ENCODE results near the gene PTBP3.
"Not testable (repeated sequence)": the region's sequence is repeated elsewhere in the genome, so short reads cannot be mapped to it uniquely, and the experiment has no call there.

PTBP3 gene

GRCh38 chr9:112322701-112323377 lies 10.6 kb downstream of the PTBP3 start:
- no peak for DNase-seq

DNA sequence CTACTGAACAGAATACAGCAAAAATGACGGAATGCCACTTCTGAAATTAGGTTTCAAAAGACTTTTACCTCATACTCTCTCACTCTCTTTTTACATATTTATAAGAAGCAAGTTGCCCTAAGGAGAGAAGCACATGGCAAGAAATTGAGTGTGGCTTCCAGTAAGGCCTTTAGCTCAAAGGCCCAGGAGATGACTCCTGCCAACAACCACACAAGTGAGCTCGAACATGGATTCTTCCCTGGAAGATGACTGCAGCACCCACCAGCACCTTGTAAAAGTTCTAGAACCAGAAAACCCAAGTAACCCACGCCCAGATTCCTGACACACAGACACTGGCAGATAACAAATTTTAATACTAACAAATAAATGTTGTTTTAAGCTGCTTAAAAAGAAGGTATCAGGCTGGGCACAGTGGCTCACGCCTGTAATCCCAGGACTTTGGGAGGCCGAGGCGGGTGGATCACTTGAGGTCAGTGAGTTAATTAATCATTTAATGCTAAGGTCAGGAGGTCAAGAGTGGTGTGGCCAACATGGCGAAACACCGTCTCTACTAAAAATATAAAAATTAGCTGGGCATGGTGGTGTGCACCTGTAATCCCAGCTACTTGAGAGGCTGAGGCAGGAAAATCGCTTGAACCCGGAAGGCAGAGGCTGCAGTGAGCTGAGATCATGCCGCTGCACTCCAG lies 17.0 kb downstream of the PTBP3 start:
- no peak for DNase-seq

DNA sequence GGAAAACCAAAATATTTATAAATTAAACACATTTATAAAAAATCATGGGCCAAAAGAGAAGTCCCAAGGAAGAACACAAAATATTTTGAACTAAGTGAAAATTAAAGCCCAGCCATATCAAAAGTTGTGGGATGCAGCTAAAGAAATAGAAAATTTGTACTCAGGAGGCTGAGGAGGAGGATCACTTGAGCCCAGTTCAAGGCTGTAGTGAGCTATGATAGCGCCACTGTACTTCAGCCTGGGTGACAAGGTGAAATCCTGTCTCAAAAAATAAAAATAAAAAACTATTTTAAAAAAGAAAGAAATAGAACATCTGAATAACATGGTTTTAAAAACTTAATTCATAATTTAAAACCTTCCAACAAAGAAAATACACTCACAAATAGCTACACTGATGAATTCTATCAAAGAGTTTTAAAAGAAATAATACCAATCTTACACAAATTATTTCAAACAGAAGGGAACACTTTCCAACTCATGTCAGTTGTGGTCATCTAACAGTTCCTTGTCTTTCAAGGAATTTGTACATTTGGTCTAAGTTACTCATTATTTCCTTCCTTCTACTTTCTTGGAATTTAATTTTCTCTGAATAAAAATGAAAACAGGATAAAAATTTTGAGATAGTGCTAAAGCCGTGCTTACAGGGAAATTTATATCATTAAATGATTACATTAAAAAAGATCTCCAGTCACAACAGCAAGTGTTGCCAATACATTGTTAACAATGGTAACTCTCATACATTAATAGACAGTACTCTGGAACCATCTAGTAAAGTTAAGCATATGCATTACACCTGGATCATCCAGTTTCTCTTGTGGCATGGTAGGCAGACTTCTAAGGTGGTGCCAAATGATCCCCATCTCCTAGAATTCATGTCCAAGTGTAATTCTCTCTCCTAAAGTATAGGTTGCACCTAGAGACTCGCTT lies 17.8 kb downstream of the PTBP3 start:
- DNase-seq = no peak

GRCh38 chr9:112312139-112312538 lies 21.3 kb downstream of the PTBP3 start:
- DNase-seq = no peak

DNA sequence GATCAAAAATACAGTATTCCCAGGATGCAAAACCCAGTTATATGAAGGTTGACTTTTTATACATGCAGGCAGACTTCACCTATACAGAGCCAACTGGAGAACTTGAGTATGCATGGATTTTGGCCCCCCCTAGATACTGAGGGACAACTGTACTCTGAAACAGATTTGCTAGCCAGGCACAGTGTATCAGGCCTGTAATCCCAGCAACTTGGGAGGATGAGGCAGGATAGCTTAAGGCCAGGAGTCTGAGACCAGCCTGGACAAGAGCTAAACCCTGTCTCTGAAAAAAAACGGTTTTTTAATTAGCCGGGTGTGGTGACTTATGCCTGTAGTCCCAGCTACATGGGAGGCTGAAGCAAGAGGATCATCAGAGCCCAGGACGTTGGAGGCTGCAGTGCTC lies 21.9 kb downstream of the PTBP3 start:
- no peak for DNase-seq

DNA sequence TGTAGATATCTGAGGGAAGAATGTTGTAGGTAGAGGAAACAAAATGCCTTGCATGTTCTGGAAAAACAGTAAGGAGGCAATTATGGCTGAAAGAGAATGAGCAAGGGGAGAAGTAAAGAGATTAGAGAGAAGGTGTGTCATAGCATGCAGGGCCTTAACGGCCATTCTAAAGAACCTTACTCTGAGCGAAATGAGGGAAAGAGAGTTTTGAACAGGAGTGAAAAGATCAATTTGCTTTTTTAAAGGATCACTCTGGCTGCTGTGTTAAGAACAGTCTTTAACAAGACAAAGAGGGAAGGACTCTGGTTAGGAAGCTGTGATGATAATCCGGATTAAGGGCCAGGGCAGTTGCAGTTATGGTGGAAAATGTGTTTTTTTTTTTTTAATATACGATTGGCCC lies 22.6 kb downstream of the PTBP3 start:
- no peak for DNase-seq

GRCh38 chr9:112308588-112308987 lies 24.8 kb downstream of the PTBP3 start:
- no peak for DNase-seq

DNA sequence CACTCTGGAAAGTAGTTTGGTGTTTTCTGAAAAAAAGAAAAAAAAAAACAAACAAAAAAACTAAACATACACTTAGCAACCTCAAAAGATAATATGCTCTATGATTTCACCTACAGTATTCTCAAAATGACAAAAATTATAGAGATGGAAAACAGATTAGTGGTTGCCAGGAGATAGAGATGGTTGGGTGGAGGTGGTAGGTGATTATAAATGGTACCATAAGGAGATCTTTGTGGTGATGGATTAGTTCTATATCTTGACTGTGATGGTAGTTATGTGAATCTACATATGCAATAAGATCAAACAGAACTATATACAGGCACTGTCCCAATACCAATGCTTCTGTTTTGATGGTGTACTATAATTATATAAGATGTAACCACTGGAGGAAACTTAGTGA lies 32.0 kb downstream of the PTBP3 start:
- DNase-seq = no peak

GRCh38 chr9:112299514-112299913 lies 33.9 kb downstream of the PTBP3 start:
- DNase-seq = no peak

- DNase-seq = no peak
These were observed 36.5 kb downstream of the PTBP3 start for GRCh38 chr9:112296929-112297328.

GRCh38 chr9:112295174-112295573 lies 38.2 kb downstream of the PTBP3 start:
- no peak for DNase-seq

GRCh38 chr9:112288029-112288428 lies 45.4 kb downstream of the PTBP3 start:
- no peak for DNase-seq

DNA sequence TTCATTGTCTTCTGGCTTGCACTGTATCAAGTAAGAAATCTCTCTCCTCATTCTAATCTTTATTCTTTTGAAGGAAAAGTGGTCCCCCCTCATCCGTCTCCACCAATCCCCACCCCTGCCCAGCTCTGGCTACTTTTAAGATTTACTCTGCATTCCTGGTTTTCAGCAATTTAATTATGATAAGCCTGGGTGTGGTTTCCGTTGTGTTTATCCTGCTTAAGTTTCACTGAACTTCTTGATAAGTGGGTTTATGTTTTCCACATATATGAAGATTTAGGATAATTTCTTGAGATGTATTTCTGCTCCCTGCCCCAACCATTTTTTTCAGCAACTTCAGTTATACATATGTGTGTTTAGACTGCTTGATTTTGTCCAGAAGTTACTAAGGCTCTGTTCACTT lies 46.5 kb downstream of the PTBP3 start:
- DNase-seq = no peak

GRCh38 chr9:112285056-112285455 lies 48.4 kb downstream of the PTBP3 start:
- DNase-seq = no peak

- no peak for DNase-seq
These were observed 49.7 kb downstream of the PTBP3 start for GRCh38 chr9:112283582-112284253.

DNA sequence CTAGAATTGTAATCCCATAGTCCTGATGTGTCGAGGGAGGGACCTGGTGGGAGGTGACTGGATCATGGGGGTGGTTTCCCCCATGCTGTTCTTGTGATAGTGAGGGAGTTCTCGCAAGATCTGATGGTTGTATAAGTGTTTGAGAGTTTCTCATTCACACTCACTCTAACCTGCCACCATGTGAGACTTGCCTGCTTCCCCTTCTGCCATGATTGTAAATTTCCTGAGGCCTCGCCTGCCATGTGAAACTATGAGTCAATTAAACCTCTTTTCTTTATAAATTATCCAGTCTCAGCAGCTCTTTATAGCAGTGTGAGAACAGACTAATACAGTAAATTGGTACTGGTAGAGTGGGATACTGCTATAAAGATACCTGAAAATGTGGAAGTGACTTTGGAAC lies 50.6 kb downstream of the PTBP3 start:
- DNase-seq = not testable (repeated sequence)

GRCh38 chr9:112280904-112281303 lies 52.5 kb downstream of the PTBP3 start:
- no peak for DNase-seq

GRCh38 chr9:112279501-112279900 lies 53.9 kb downstream of the PTBP3 start:
- DNase-seq = no peak

DNA sequence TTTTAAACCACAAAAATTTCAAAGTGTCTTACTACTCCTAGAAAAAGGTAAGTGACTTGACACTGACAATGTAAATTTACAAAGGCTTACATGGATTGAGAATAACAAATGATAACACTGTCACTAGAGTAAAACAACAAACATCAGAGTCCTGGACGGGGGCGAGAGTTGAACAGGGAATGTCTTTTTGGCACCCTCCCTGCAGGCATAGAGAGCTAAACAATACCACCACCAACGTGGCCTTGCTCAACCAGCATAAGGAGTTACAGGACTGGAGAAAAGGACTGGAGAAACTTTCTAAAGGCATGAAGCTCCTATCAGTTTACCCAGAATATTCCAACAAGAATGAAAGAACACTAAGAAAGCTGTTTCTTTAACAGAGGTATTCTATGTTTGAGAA lies 55.3 kb downstream of the PTBP3 start:
- no peak for DNase-seq

GRCh38 chr9:112274600-112274999 lies 58.8 kb downstream of the PTBP3 start:
- no peak for DNase-seq

DNA sequence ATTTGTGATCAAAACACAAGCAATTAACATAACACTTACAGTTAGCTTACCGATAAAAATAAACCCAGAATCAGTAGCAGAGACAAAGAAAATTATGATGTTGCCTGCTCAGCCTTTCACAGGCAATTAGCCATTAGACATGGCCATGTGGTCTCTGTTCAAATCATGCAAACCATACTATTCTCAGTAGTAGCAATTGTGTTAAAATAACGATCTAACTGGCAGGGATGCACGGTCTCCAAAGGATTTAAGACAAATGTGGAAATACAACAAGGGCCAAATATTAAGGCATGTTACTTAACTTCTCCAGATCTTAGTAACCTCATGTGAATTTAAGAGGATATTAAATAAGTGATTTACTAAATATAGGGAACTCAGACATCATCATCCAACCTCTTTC lies 59.5 kb downstream of the PTBP3 start:
- DNase-seq = no peak

- DNase-seq = no peak
These were observed 61.8 kb downstream of the PTBP3 start for GRCh38 chr9:112271466-112272098.

DNA sequence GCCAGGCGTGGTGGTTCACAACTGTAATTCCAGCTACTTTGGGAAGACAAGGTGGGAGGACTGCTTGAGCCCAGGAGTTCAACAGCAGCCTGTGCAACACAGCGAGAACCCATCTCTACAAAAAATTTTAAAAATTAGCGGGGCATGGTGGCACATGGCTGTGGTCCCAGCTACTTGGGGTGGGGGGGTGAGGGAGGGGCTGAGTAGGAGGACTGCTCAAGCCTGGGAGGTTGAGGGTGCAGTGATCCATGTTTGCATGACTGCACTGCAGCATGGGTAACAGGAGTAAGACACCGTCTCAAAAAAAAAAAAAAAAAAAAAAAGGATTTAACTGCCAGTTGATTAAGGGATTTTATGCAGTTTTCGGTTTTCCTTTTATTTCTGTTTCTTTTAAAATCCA lies 65.0 kb downstream of the PTBP3 start:
- no peak for DNase-seq
